GM19351 (cell line): ENCODE results near the gene LOXL4.
"Not testable (repeated sequence)": the region's sequence is repeated elsewhere in the genome, so short reads cannot be mapped to it uniquely, and the experiment has no call there.

Experiments
- ATAC-seq: cut with Tn5 transposase; IDR thresholded peaks from one replicate; pipeline ENCODE4 v1.9.1; 2021; ENCODE audit warnings: mild to moderate bottlenecking, moderate library complexity; ENCODE audit not compliant: unreplicated experiment

The LOXL4 gene

DNA sequence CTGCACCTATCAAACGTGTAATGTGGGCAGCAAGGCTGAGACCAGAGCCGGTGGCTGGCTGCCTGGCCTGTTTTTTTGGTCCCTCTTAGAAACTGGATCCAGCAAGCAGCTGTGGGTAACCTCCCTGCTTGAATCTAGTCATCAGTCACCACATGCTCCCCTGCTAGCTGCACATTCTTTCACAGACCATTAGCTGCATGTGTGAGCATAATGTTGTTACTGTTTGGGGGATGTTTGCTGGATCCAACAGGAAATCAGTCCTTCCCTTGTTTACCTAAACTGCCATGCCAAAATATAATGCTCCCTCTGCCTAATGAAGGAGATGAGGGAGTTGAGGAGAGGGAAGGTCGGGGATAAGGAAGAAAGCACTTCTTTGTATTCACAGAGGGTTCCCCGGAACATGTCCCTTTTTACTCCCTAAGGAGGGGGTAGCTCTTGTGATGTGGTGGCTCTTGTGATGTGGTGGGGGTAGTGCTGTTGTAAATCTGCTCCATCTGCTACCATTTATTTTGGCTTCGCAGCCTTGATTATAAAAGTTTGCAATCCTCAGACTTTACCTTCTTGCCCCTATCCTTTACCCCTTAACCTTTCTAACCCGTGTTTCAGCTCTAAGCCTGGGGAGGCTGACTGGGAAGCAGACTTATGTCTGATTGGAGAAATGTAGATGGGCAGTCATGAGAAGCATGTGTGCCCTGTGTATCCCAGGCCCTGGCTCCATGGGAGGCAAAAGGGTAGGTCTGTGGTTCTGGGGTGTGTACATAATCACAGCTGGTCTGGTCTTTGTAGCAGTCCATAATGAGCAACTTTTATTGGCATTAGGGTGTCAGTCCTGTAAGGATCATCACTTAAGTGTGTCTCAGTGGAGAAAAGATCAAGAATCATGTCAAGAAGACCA lies 20.8 kb downstream of the LOXL4 start:
- no peak for ATAC-seq

- no peak for ATAC-seq
Measured at GRCh38 chr10:98244586-98244985, 23.4 kb downstream of the LOXL4 start.

DNA sequence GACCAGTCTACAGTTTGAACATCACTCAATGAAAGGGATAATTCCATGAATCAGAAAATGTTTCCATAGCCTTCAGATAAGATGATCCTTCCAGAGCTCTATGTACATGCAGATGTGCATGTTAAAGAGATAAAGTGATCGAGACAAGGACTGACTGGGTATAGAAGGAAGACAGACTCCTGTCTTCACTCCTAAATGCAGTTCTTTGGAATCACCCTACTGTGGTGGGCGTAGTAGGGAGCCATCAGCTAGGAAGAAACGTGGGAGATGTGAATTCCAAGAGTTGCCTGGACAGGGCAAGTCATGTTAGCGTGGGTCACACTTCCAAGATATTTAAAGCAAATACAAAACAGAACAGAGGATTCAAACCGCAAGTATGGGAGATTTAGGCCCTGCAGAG lies 23.9 kb downstream of the LOXL4 start:
- no peak for ATAC-seq

- no peak for ATAC-seq
Measured at GRCh38 chr10:98242823-98243222, 25.2 kb downstream of the LOXL4 start.

GRCh38 chr10:98240524-98240923 lies 27.5 kb downstream of the LOXL4 start:
- ATAC-seq: no peak

DNA sequence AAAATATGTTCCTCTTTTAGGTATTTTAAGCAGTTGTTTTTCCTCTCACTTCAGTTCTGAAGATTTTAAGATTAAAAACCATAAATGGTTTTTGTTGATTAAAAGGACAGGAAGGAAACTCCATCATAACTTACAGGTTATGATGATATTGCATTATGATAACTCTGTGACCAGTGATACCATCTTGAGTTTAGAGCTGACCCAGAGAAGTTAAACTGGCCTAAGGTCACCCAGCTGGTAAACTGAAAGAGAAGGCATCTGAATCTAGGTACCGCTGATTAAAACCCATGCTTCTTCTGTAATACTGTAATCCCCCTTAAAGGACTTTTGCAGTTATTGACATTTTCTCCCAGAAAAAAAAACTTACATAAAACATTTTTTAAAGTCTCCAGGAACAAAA lies 29.6 kb downstream of the LOXL4 start:
- ATAC-seq: no peak

GRCh38 chr10:98236862-98237261 lies 31.1 kb downstream of the LOXL4 start:
- no peak for ATAC-seq

GRCh38 chr10:98235846-98236245 lies 32.1 kb downstream of the LOXL4 start:
- no peak for ATAC-seq

DNA sequence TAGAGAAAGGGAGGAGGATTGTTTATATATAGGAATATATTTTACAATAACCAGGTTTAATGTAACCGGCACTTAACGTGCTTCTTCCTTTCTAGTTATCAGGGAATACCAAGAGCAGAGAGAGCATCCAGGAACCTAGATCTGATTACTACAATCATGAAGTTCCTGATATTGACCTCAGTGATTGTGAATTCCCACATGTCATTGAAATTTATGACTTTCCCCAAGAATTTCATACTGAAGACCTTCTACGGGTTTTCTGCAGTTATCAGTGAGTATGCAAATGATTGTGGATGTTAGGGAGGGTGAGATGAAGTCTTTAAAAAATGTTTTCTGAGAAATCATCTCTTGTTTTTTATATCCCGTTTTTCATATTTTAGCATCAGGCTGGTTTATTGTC lies 36.6 kb downstream of the LOXL4 start:
- ATAC-seq: no peak

- ATAC-seq: not testable (repeated sequence)
Measured at GRCh38 chr10:98228266-98228665, 39.7 kb downstream of the LOXL4 start.

GRCh38 chr10:98227713-98228112 lies 40.3 kb downstream of the LOXL4 start:
- ATAC-seq: not testable (repeated sequence)

- no peak for ATAC-seq
Measured at GRCh38 chr10:98226508-98227144, 41.4 kb downstream of the LOXL4 start.

- ATAC-seq: no peak
Measured at GRCh38 chr10:98224996-98225395, 43.0 kb downstream of the LOXL4 start.

- no peak for ATAC-seq
Measured at GRCh38 chr10:98224509-98224908, 43.5 kb downstream of the LOXL4 start.

- ATAC-seq: no peak
Measured at GRCh38 chr10:98223874-98224273, 44.1 kb downstream of the LOXL4 start.

DNA sequence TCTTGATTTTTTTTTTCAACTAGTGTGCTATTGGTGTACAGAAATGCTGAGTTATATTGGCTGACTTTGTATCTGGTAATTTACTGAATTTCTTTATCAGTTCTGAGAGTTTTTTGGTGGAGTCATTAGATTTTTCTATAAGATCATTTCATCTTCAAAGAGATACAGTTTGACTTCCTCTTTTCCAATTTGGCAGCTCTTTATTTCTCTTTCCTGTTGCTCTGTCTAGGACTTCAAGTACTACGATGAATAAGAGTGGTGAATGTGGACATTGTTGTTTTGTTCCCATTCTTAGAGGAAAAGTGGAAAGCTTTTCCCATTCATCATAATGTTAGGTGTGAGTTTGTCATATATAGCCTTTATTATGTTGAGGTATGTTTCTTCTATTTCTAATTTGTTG lies 50.2 kb downstream of the LOXL4 start:
- ATAC-seq: no peak

DNA sequence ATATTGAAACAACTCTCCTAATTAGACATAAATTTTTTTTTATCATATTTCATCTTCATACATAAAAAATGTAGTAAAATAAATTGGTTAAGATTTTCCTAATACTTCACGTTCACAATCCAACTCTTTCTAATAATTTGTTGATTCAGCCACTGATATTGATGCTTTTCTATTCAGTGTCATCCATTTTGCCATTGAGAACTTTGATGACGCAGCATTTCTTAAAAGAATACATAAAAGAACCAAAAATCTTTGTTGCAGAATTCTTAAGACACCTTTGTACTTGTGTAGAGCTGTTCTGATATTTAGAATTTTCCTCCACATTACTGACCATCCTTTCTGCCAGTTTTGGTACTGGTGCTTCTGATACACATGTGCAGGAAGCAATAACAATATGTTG lies 52.6 kb downstream of the LOXL4 start:
- ATAC-seq: no peak

DNA sequence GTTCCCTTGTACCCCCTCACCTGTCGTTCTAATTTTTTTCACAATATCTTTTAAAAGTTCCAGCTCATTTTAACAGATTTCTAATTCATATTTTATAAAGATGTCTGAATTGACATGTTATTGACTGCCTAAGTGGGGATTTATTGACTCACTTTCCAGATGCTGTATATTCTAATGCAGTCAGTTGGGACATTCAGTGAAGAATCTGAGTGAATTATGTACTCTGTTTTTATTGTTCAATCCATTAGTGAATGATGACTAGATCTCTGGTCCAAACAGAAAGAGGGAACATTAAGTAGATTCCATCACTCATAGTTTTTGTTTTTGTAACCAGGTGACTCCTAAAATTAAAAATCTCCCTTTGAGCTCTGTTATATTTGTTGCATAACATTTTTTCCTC lies 54.3 kb downstream of the LOXL4 start:
- ATAC-seq: no peak

- no peak for ATAC-seq
Measured at GRCh38 chr10:98212196-98212595, 55.8 kb downstream of the LOXL4 start.

DNA sequence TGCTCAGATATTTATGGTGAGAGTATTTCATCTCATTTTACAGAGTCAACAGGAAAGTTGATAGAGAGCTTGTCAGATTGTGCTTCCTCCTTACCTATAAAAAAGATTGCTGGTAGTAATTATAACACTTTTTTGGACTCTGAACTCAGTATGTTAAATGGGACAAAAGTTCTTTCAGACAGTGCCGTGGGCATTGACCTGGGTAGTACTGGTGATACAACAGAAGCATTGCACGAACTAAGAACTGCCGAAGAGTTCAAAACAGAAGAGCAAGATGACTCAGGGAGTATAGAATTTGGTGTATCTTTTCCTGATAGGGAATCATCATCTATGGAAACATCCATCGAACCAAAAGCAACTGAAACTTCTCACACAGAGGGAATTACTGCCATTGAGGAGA lies 58.6 kb downstream of the LOXL4 start:
- ATAC-seq: no peak

DNA sequence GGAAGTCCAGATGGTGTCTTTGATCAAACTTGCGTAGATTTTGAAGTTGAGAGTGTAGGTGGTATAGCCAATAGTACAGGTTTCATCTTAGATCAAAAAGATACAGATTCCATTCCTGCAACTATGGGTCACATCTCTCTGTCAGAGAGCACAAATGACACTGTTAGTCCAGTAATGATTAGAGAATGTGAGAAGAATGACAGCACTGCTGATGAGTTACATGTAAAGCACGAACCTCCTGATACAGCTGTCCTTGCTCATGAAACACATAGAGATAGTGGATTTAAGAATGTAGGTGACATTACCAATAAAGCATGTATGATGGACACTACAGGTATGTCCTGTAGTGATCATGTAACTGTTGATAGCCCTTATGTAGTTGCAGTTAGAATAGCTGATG lies 59.1 kb downstream of the LOXL4 start:
- ATAC-seq: no peak

DNA sequence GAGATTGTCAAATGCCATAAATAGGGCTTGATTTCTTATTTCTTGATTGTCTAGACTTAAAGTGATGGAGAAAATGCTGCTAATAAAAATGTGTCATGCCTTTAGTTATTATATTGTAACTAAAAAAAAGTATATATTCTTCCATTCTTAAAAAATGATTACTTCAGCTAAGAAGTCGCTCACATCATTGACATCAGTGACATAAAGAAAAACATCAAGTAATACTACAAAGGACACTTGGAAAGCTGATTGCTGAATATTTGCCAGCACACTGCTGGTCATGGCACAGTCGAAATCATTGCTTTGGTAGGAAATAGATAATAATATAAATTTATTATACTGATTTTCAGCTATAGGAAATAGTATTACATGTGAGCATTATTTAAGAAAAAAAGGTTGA lies 62.6 kb downstream of the LOXL4 start:
- no peak for ATAC-seq
